Measurements from ENCODE around the gene LMNA. TPM values are rescaled to one million over a fixed set of nuclear protein-coding genes. Genes with fewer than 3 reads are reported as not detected.

Gene LMNA
- polyA plus RNA-seq, 1 of the 3 experiments (the other 2 are of a cell fraction) = 983 TPM

- TF ChIP-seq REST (IDR thresholded peaks at IDR 0.05; ENCODE audit: low read depth, low read length) (no peak), FOXJ3 (CRISPR knock-in tag; IDR thresholded peaks at IDR 0.05) (no peak), EP300 (IDR thresholded peaks at IDR 0.05; ENCODE audit: borderline replicate concordance in 1 of 2, low read depth in 1 of 2, low read length in 1 of 2) (no peak; a peak in 1 of 4 replicates), RFX5 (IDR thresholded peaks at IDR 0.05; ENCODE audit: low read length) (no peak), SMC3 (IDR thresholded peaks at IDR 0.05; ENCODE audit: low read depth, low read length) (peak; percentile 79), JUND (IDR thresholded peaks at IDR 0.05) (no peak), RAD21 (IDR thresholded peaks at IDR 0.05; ENCODE audit: low read length) (peak; percentile 87), CHD2 (IDR thresholded peaks at IDR 0.05; ENCODE audit: low read length, partially characterized antibody) (peak; percentile 44), RXRA (IDR thresholded peaks at IDR 0.05; ENCODE audit: borderline replicate concordance, low read depth) (no peak)
- TF ChIP-seq, protein P1, sequence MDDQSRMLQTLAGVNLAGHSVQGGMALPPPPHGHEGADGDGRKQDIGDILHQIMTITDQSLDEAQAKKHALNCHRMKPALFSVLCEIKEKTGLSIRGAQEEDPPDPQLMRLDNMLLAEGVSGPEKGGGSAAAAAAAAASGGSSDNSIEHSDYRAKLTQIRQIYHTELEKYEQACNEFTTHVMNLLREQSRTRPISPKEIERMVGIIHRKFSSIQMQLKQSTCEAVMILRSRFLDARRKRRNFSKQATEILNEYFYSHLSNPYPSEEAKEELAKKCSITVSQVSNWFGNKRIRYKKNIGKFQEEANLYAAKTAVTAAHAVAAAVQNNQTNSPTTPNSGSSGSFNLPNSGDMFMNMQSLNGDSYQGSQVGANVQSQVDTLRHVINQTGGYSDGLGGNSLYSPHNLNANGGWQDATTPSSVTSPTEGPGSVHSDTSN (IDR thresholded peaks at IDR 0.05) = no peak; the same call in 1 of the 2 replicates
These were observed 31.7 kb downstream of the LMNA start (continued) for GRCh38 chr1:156146020-156146768.

GRCh38 chr1:156146769-156147405 lies 32.4 kb downstream of the LMNA start:
- ChIA-PET CTCF (interaction anchor here (1.0 to 40.5 kb wide), 15 partner anchors 8 to 239 kb away, joined by 3 to 1559 read pairs (median 6); partner anchors contain the start of genes MEX3A, PMF1 and SMG5), POLR2A (interaction anchor here (1.4 kb wide), 1 partner anchor 66 kb away, joined by 4 read pairs; the partner anchor contains the start of gene PMF1)

More at GRCh38 chr1:156146769-156147405, 32.4 kb downstream of the LMNA start:
- no peaks in the 10 kb centered on the region for H3K79me2 ChIP-seq (ENCODE audit: insufficient read depth)
- no peaks in the 10 kb centered on the region for H3K9me3 ChIP-seq
- 55% methylated on average over 9 of the region's 9 CpGs for WGBS (ENCODE audit: low lambda C conversion rate)
- H3K27ac ChIP-seq (ENCODE audit: low read depth in 2 of 2, low read length in 1 of 2) = no peak overlapping the region; a peak in 2 of 4 replicates
- no peaks in the 10 kb centered on the region for H3K9me2 ChIP-seq
- peaks cover 12 to 15% of the 10 kb centered on the region in 2 experiments for H3K4me1 ChIP-seq (ENCODE audit: control insufficient read depth in 1 of 2, insufficient read depth in 2 of 2, low read depth in 1 of 2, low read length in 1 of 2)
- peak overlapping the region; percentile 61; the same call in 1 of the 2 replicates for H3K4me2 ChIP-seq
- no peaks in the 10 kb centered on the region for H3K27me3 ChIP-seq (ENCODE audit: insufficient read depth)
- H3K4me3 ChIP-seq (ENCODE audit: low read depth in 2 of 2, low read length in 1 of 2) = no peak overlapping the region
- H4K20me1 ChIP-seq (ENCODE audit: insufficient read depth) = peaks cover 20% of the 10 kb centered on the region
- no peak for DNase-seq
- no peak overlapping the region for H3K9ac ChIP-seq
- no peak for TF ChIP-seq TCF12 (IDR thresholded peaks at IDR 0.05)
- peak; percentile 59; the same call in 1 of the 2 replicates for TF ChIP-seq NFIC (IDR thresholded peaks at IDR 0.05; ENCODE audit: borderline replicate concordance)
- peaks cover 51% of the 10 kb centered on the region for H3F3A ChIP-seq (replicated peaks; ENCODE audit: insufficient read depth)
- no peaks in the 10 kb centered on the region for H3K36me3 ChIP-seq (replicated peaks in 1 of 2; ENCODE audit: control insufficient read depth in 1 of 2, insufficient read depth in 2 of 2, low read length in 1 of 2)
- no peak overlapping the region for H2AFZ ChIP-seq (ENCODE audit: low read depth)

All from SK-N-SH (cell line).